ENCODE results near the gene PRKCE. TPM values are rescaled to one million over a fixed set of nuclear protein-coding genes. Genes with fewer than 3 reads are reported as not detected.
A peak's percentile ranks its signal among the peaks of the same experiment; 100 is the strongest.
"Not testable (repeated sequence)": the region's sequence is repeated elsewhere in the genome, so short reads cannot be mapped to it uniquely, and the experiment has no call there.

Gene PRKCE
- total RNA-seq, 2 donors from 2014 or later: 21.7 to 26.9 TPM

DNA sequence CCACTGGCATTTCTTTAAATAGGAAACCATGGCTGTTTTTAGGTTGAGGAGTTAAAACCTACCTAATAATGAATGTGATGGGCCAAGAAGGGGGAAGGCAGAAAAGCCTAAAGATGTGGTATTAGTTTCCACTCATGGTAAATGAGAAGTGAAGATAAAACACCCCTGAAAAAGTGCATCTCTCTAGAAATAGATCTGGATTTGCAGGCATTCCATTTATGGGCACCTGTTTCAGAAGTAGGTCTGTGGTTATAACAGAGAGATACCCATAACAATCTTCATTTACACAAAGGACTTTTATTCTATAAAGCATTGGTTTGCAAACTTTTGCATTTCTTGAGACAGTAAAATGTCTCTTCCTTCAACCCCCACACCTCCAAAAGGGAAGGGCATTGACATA lies 62.1 kb downstream of the PRKCE start:
- intact Hi-C loops (cut with DNase I): no loop called here
- no peak for DNase-seq (ENCODE audit: low spot score)

GRCh38 chr2:45714679-45715078 lies 63.2 kb downstream of the PRKCE start:
- DNase-seq (ENCODE audit: low spot score): no peak
- intact Hi-C loops (cut with DNase I): no loop called here

DNA sequence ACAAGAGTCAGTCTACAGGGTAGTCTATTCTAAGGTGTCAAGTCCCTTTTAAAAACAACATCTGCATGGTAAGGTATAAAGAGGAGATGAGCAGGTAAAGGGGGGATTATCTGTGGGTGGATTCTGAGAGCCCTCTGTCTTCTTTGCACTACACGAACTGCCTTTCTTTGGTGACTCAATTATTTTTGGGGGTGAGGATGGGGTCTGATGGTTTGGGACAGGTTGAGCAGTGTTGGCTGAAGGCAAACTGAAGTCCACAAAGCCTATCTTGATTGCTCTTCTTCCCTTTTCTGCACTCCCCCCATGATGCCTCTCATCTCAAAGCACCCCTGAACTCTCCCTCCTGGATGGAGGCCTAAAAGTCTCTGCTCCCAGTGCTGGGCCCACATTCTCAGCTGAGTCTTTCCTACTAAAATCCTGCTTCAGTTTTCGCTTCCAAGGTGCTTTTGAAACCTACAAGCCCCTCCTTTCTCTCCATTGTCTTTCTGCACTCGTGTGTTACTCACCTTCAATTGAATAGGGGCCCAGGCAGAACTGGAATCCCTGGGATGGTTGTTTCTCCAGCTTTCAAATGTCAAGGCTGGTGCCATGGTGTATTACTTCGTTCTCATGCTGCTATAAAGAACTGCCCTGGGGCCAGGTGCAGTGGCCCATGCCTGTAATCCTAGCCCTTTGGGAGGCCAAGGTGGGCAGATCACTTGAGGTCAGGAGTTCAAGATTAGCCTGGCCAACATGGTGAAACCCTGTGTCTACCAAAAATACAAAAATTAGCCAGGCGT lies 64.3 kb downstream of the PRKCE start:
- DNase-seq (ENCODE audit: low spot score): peak; percentile 43
- intact Hi-C loops (cut with DNase I): no loop called here

DNA sequence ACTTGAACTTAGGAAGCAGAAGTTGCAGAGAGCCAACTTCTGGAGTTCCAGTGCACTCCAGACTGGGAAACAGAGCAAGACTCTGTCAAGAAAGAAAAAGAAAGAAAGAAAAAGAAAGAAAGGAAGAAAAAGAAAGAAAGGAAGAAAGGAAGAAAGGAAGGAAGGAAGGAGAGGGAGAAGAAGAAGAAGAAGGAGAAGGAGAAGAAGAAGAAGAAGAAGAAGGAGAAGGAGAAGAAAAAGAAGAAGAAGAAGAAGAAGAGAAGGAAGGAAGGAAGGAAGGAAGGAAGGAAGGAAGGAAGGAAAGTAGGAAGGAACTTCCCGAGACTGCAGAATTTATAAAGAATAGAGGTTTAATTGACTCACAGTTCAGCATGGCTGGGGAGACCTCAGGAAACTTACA lies 65.0 kb downstream of the PRKCE start:
- intact Hi-C loops (cut with DNase I); DNase-seq (ENCODE audit: low spot score): not testable (repeated sequence)

GRCh38 chr2:45716915-45717314 lies 65.4 kb downstream of the PRKCE start:
- intact Hi-C loops (cut with DNase I): no loop called here
- no peak for DNase-seq (ENCODE audit: low spot score)

DNA sequence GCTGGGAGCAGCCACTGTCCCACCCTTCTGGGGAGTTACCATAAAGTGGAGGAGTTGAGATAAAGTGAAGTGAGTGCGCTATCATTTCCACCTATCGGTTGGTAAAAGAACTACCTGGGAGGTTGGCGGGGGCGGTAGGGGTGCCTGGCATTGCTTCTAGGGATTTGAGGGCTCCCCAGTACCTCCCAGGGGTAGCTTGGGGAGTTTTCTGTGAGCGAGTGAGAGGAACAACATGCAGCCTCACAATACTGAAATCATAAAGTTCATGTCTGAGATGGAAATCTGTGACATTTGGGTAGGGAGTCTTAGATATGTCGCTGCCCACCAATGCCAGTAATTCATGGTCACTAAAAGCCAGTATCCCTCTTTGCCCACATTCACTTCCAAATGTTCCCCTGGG lies 68.7 kb downstream of the PRKCE start:
- no peak for DNase-seq (ENCODE audit: low spot score)
- intact Hi-C loops (cut with DNase I): no loop called here

DNA sequence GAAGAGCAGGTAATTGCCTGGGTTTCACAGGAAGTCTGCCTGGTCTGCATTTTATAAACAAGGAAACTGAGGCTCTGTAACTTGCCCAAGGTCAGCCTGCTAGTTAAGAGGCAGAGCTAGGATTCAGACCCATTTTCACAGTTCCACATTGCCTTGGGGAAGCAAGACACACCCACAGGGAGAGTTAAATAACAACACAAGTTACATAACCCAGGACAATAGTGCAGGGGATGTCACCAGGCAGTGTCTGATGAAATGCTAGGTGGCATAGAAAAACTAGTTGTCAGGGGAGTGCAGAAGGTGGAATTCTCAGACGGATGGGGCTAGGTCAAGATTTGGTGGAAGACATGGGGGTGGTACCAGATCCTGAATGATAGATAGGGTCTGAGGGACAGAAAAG lies 69.7 kb downstream of the PRKCE start:
- intact Hi-C loops (cut with DNase I): no loop called here
- DNase-seq (ENCODE audit: low spot score): no peak

DNA sequence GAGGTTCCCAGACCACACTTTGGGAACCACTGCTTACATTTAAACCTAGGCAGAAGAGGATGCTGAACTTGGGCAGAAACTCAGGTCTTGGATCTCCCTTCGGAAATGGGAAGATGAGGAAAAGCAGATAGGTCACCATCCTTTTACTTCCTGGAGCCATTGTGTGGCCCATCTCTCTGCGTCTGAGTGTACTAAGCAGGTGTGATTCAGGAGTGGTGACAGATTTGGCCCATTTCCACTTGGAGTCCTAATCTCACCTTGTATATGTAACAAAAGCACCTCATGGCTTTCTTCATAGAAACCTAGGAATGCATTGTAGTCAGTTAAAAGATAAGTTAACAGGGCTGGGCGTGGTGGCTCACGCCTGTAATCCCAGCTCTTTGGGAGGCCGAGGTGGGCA lies 71.0 kb downstream of the PRKCE start:
- intact Hi-C loops (cut with DNase I): no loop called here

GRCh38 chr2:45723857-45724256 lies 72.4 kb downstream of the PRKCE start:
- intact Hi-C loops (cut with DNase I): no loop called here
- no peak for DNase-seq (ENCODE audit: low spot score)

More for the DNA sequence above, 71.0 kb downstream of the PRKCE start:
- no peak for DNase-seq (ENCODE audit: low spot score)

GRCh38 chr2:45724335-45724734 lies 72.9 kb downstream of the PRKCE start:
- no peak for DNase-seq (ENCODE audit: low spot score)
- intact Hi-C loops (cut with DNase I): no loop called here

GRCh38 chr2:45725731-45726130 lies 74.3 kb downstream of the PRKCE start:
- DNase-seq (ENCODE audit: low spot score): no peak
- intact Hi-C loops (cut with DNase I): no loop called here

GRCh38 chr2:45726188-45726587 lies 74.7 kb downstream of the PRKCE start:
- DNase-seq (ENCODE audit: low spot score): no peak

GRCh38 chr2:45728458-45728942 lies 77.0 kb downstream of the PRKCE start:
- intact Hi-C loops (cut with DNase I): no loop called here
- DNase-seq (ENCODE audit: low spot score): no peak

More at GRCh38 chr2:45726188-45726587, 74.7 kb downstream of the PRKCE start:
- intact Hi-C loops (cut with DNase I): no loop called here

DNA sequence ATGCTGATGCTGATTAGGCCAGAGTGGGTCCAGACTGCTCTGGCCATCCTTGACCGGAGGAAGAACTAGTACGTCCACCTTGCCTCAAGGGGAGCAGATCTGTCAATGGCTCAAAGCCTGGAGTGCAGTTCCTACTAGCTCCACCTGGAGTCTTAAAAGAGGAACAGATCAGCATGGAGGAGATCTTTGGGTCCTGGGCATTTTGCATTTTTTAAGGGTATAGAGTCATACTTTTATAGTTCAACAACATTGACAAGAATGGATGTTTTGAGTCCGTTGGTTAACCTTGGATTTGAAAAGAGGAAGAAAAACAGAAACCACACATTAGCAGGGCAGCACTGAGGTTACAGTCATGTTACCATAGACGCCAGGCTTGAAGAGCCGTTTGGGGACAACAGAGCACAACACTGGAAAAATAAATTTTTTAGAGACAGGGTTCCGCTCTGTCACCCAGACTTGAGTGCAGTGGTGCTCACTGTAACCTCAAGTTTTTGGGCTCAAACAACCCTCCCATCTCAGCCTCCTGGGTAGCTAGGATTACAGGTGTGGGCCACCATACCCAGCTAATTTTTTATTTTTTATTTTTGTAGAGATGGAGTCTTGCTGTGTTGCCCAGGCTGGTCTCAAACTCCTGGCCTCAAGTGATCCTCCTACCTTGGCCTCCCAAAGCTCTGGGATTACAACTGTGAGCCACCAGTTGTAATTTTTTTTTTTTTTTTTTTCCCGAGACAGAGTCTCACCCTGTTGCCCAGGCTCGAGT lies 78.5 kb downstream of the PRKCE start:
- no peak for DNase-seq (ENCODE audit: low spot score)
- intact Hi-C loops (cut with DNase I): loop anchor here in 1 of 2 donors (1.0 kb wide), 1 partner anchor 46 kb away; no protein-coding TSS in a partner anchor

DNA sequence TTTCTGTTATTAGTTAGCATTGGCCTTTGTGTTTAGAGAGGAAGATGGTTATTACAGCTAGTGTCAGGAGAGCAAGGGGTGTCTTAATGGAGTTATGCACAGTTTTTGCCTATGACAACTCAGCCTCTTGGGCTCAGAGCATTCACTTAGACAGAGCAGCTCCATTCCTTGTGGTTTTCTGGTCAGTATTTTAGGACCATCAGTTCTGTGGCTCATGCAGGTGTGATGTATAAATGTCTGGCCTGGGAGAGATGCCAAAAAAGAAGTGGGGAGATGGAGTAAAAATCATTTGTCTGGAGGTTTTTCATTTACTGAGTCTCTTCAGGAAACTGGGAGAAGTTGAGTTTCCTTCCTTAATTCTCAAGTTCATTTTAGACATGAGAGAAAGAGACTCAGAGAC lies 79.7 kb downstream of the PRKCE start:
- no peak for DNase-seq (ENCODE audit: low spot score)
- intact Hi-C loops (cut with DNase I): no loop called here

DNA sequence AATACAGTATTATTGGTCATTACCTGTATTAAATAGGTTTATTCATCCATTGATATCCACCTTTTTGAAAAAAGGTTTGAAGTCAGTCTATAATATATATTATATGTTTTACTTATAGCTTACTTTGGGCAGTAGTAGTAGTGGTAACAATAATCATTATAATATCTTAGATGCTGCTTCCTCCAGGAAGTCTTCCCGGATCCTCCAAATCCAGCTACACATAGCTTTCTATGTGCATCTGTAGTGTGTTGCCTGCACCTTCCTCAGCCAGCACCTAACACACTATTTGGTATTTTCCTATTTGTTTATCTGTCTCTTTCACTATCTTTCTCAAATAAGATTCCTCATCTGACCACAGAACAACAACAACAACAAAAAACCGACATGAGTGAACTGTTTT lies 81.0 kb downstream of the PRKCE start:
- no peak for DNase-seq (ENCODE audit: low spot score)
- intact Hi-C loops (cut with DNase I): no loop called here

DNA sequence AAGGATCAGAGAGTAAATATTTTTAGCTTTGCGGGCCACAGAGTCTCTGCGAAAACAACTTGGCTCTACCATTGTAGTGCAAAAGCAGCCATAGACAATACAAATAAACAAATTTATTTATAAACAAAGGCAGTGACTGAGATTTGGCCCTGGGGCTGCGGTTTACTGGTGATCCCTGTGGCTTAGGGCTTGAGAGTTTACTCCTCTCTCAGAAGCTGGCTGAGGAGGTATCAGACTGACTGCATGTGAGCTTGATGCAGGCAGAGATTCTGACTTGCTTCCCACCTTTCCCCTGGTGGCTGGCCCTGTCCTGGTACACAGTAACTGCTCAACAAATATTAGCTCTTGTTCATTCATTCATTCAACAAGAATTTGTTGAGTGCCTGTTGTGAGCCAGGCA lies 81.5 kb downstream of the PRKCE start:
- intact Hi-C loops (cut with DNase I): no loop called here
- no peak for DNase-seq (ENCODE audit: low spot score)

DNA sequence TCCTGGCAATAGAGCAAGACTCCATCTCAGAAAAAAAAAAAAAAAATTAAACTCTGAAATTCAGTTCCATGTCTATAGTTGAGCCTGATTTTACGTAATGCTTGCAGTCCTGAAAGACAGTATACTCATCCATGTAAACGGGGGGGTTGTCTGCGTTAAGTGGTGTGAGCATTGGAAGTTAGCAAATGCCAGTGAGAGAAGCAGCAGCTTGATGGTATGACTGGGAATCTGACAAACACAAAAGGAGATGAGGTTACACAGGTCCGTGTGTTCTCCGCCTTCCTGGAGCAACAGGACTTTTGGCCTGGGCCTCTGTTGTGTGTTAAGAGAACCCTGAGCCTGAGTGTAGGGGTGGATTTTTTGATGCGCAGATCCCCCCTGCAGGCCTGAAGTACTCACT lies 82.9 kb downstream of the PRKCE start:
- intact Hi-C loops (cut with DNase I): no loop called here
- DNase-seq (ENCODE audit: low spot score): no peak

DNA sequence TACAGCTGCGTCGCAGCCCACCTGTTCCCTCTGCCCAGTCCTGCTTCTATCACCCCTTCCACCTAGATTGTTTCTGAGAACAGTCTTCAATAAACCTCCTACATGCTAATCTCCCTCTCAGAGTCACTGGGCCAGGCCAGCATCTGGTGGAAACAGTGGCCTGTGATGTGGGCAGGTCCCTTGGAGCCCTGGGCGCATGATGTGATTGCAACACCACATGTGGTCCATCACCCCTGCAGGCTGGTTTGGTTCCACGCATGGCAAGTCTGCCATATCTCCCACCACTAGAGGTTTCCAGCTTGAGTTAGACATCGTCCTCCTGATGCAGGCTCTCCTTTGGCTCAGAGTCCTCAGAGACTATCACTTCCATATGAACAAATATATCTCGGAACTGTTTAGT lies 83.5 kb downstream of the PRKCE start:
- DNase-seq (ENCODE audit: low spot score): no peak
- intact Hi-C loops (cut with DNase I): no loop called here

All from posterior vena cava (tissue), 2 donors.